Right renal pelvis (tissue), 4 donors: ENCODE results near the gene CCDC30. TPM values are rescaled to one million over a fixed set of nuclear protein-coding genes. Genes with fewer than 3 reads are reported as not detected.
"Not testable (repeated sequence)": the region's sequence is repeated elsewhere in the genome, so short reads cannot be mapped to it uniquely, and the experiment has no call there.

Experiments
- DNase-seq, 4 donors: peaks; one replicate each; pipeline ENCODE4 v3.0.0-alpha.2; 2013; ENCODE audit warnings: low read depth in 4 of 4, low spot score in 3 of 4, missing footprints in 1 of 4
- polyA plus RNA-seq, 4 donors: library from polyadenylated mRNA; unstranded; fragments of 120-200 nt; gene quantifications; one replicate each; pipeline ENCODE4 v1.2.1, GENCODE V29; 2013; ENCODE audit not compliant: insufficient read length in 4 of 4

Gene CCDC30
- polyA plus RNA-seq, 4 donors, result 15.4 to 19.0 (median 17.1) TPM

- no peak for DNase-seq
Measured at GRCh38 chr1:42518908-42519307, 55.8 kb downstream of the CCDC30 start.

- no peak for DNase-seq
Measured at GRCh38 chr1:42523171-42523570, 60.1 kb downstream of the CCDC30 start.

GRCh38 chr1:42524330-42524729 is 61.2 kb downstream of the CCDC30 start:
- no peak for DNase-seq

GRCh38 chr1:42529724-42530181 is 66.7 kb downstream of the CCDC30 start:
- DNase-seq, result no peak

GRCh38 chr1:42531043-42531442 is 68.0 kb downstream of the CCDC30 start:
- DNase-seq, result no peak

- no peak for DNase-seq
Measured at GRCh38 chr1:42533101-42533863, 70.2 kb downstream of the CCDC30 start.

GRCh38 chr1:42541104-42541503 is 78.0 kb downstream of the CCDC30 start:
- no peak for DNase-seq

- no peak for DNase-seq
Measured at GRCh38 chr1:42551180-42551579, 88.1 kb downstream of the CCDC30 start.

- no peak for DNase-seq
Measured at GRCh38 chr1:42551590-42551989, 88.5 kb downstream of the CCDC30 start.

GRCh38 chr1:42552636-42553035 is 89.5 kb downstream of the CCDC30 start:
- DNase-seq, result no peak

- no peak for DNase-seq
Measured at GRCh38 chr1:42557230-42557851, 94.3 kb downstream of the CCDC30 start.

- no peak for DNase-seq
Measured at GRCh38 chr1:42567038-42567437, 104.0 kb downstream of the CCDC30 start.

- no peak for DNase-seq
Measured at GRCh38 chr1:42576935-42577334, 113.8 kb downstream of the CCDC30 start.

- DNase-seq, result no peak
Measured at GRCh38 chr1:42586016-42586415, 122.9 kb downstream of the CCDC30 start.

GRCh38 chr1:42587753-42588152 is 124.7 kb downstream of the CCDC30 start:
- no peak for DNase-seq

- no peak for DNase-seq
Measured at GRCh38 chr1:42592811-42593210, 129.7 kb downstream of the CCDC30 start.

GRCh38 chr1:42593486-42594100 is 130.5 kb downstream of the CCDC30 start:
- no peak for DNase-seq

GRCh38 chr1:42601472-42601871 is 138.4 kb downstream of the CCDC30 start:
- no peak for DNase-seq

- DNase-seq, result no peak
Measured at GRCh38 chr1:42613803-42614131, 150.7 kb downstream of the CCDC30 start.

- DNase-seq, result no peak
Measured at GRCh38 chr1:42618866-42619265, 155.8 kb downstream of the CCDC30 start.

- DNase-seq, result no peak
Measured at GRCh38 chr1:42620307-42620706, 157.2 kb downstream of the CCDC30 start.

GRCh38 chr1:42621180-42621579 is 158.1 kb downstream of the CCDC30 start:
- DNase-seq, result not testable (repeated sequence)
